Medulla oblongata (tissue), 1 donor: ENCODE results near the gene PTPN14.
"Not testable (repeated sequence)": the region's sequence is repeated elsewhere in the genome, so short reads cannot be mapped to it uniquely, and the experiment has no call there.

Experiments used
- DNase-seq: peaks from one replicate; pipeline ENCODE4 v3.0.0-alpha.2; 2015; ENCODE audit errors: extremely low spot score

PTPN14 gene

DNA sequence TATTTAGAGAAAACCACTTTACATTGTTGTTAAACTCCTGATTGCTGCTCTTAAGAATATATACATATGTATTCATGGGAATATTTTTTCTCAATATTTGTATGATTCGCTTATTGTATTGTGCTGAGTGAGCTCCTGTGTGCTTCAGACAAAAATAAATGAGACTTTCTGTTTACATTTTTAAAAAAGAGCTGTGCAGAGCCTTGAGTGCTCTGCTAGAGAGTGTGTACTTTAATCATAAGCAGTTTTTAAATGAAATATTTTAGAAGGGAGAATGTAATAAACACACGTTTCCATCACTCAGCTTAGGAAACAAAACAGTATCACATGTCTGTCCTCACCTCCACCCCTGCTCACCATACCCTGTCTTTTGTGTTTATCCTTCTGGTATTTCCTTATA lies 9.7 kb downstream of the PTPN14 start:
- DNase-seq, result no peak

GRCh38 chr1:214541206-214541605 lies 10.2 kb downstream of the PTPN14 start:
- no peak for DNase-seq

DNA sequence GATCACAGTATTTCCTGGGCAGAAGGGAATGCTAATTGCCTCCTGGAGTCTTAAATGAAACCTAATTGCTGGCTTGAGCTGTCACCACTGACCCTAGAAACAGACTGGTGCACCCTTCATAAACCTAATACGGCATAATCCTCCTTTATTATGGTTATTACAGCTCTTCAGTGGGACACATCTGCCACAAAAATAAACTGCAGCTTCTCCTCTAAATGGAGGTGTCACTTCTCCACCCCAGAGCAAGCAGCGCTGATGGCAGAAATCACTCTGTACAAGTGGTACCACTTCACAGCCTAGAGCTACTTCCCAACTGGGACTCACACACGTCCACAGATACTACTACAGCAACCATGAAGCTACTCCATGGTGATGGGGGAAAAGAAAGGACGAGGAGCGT lies 11.1 kb downstream of the PTPN14 start:
- no peak for DNase-seq

GRCh38 chr1:214538496-214538895 lies 12.9 kb downstream of the PTPN14 start:
- DNase-seq, result no peak

- DNase-seq, result no peak
Measured at GRCh38 chr1:214537872-214538473, 13.4 kb downstream of the PTPN14 start.

DNA sequence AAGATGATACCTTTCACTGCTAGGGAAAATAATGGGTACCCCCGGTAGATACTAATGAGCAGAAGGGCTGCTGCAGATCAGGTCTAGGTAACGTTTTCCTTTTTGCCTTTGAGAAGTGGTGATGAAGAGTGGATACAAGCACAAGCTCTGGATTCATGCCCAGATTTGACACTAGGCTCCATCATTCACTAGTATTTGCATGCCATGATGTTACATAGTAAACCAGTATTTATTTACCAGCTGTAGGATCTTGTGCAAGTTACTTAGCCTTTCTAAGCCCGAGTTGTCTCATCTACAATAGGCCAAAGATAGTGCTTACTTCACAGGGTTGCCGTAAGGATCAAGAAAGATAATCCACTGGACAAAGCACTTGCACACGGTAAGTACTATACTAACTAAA lies 14.2 kb downstream of the PTPN14 start:
- DNase-seq, result no peak

DNA sequence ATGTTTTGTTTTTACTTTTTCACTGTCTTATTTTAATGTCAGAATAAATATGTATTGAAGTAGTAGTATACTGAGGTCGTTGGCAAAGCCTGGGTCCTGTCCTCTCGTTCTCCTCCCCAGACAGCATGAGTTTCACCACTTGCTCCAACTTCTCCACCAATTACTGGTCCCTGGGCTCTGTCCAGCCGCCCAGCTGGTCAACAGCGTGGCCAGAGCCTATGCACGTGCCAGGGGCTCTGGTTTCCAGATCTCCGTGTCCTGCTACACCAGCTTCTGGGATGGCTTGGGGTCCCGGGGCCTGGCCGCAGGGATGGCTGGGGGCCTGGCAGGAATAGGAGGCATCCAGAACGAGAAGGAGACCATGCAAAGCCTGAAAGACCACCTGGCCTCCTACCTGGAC lies 19.3 kb downstream of the PTPN14 start:
- DNase-seq, result no peak

GRCh38 chr1:214525535-214526019 lies 25.8 kb downstream of the PTPN14 start:
- no peak for DNase-seq

DNA sequence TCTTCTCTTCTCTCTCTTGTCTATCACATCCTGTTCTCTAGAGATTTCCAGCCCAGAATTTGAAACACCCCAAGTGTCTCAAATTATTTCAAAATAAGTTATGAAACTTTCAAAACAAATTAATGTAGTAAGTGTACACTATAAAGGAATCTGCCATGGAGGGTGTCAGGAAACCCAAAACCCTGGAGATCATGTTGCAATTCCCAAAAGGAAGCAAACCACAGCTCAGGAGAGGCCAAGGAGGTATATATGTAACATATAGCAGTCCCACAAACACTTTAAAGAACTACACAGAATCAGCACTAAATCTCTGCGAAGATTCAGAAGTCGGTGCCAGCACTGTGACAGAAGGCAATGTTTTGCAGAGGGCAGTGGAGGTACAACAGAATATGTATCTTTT lies 26.6 kb downstream of the PTPN14 start:
- DNase-seq, result no peak

- DNase-seq, result no peak
Measured at GRCh38 chr1:214523124-214523824, 28.1 kb downstream of the PTPN14 start.

- not testable (repeated sequence) for DNase-seq
Measured at GRCh38 chr1:214521458-214521857, 29.9 kb downstream of the PTPN14 start.

DNA sequence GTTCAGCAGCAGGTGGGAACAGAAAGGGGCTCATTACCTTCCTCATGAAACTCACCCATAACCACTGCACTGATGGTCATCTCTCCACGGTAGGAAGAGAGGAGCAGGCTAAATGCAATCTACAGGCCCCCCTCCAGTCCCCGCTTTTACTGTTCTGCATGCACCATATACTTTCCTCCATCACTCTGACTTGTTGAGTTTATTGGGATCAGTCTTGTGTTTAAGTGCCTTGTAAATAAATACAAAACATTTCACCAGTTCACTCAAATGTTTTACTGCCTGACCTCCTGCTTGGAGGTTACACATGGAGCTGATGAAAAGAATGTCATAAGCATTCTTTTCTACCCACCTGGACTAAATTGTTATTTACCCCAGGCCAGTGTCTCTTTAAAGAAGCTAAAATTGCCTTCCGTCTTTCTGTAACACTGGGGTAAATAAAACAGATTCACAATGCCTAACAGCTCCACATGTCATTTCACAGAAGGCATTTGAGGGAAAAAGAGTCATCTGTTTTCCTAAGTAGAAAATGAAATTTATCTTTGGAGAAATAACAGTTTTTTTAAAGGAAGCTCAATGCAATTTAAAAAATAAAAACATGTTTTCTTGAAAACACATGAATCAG lies 30.7 kb downstream of the PTPN14 start:
- no peak for DNase-seq

- DNase-seq, result no peak
Measured at GRCh38 chr1:214518361-214518760, 33.0 kb downstream of the PTPN14 start.

- DNase-seq, result no peak
Measured at GRCh38 chr1:214516434-214517326, 34.7 kb downstream of the PTPN14 start.

DNA sequence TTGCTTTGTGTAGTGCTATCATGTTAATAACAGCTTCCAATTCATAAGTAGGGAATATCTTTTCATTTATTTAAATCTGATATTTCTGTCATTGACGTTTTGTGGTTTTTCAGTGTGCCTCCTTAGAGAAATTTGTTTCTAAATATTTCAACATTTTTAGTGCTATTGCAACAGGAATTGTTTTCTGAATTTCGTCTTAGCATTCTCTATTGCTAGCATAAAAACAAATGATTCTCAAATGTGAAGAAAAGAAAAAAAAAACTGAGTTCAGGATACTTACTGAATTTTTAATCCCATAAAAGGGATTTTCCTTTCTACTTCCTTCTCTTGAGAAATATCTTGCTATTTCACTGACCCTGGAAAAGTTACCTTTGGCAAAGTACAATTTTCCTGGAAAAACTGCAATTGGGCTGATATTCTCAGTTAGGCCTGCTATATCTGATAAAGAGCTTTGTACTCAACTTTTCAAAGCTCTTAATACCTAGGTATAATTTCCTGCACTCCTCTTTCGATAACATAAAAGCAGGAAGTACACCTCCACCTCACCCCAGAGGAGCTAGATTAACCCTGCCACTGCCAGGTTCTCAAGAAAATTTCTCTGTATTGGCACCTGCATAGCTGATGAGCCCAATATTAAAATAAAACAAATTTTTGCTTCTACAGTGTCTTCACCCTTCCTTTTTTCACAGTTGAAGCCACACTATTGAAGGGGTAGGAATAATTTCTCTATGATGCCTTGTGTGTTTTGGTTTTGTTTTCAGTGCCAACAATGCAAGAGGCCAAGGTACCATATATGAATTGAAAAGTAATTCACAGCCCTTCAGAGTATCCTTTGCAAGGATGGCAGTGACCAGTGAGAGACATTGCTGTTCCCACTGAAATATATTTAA lies 35.6 kb downstream of the PTPN14 start:
- DNase-seq, result no peak

GRCh38 chr1:214514819-214515383 lies 36.5 kb downstream of the PTPN14 start:
- no peak for DNase-seq

- DNase-seq, result no peak
Measured at GRCh38 chr1:214514032-214514818, 37.2 kb downstream of the PTPN14 start.

GRCh38 chr1:214513394-214513793 lies 38.0 kb downstream of the PTPN14 start:
- no peak for DNase-seq

DNA sequence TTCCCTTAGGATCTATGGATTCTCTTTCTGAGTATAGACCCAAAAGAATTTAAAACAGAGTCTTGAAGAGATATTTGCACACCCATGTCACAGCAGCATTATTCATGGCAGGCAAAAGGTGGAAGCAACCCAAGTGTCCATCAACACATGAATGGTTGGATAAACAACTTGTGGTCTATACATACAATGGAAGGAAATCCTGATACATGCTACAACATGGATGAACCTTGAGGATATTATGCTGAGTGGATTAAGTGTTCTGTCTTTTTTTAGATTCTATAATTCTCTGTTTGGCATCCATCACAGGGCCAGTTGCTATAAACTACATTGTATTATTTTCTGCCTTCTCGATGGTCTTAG lies 39.8 kb downstream of the PTPN14 start:
- no peak for DNase-seq
